Measurements from ENCODE around the gene LRRC4C.

LRRC4C gene

GRCh38 chr11:41459465-41460401 lies at the start of gene LRRC4C:
Gene LRRC4C, minus strand, starts transcription at chr11:41459652.
- no peak for DNase-seq

- no peak for DNase-seq
Observed at GRCh38 chr11:41508121-41508520, 48.7 kb upstream of the LRRC4C start.

DNA sequence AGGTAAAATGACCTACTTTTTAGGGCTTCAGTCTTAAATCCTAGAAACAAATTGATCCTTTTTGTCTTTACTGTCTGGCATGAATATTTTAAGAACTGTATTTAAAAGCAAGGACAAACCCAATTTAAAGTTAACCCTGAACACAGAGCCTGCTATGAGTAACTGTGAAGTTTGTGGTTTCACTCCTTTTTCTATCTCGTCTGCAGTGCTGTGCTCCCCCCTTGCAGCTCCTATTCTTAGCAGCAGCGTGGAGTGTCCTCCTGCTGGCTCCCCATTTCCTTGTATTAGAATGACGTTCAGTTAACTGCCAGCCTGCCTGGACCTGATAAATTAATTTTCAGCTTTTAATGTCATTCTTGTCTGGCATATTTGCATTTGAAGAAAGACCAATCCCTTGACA lies 40.0 kb upstream of the LRRC4C start:
- no peak for DNase-seq

DNA sequence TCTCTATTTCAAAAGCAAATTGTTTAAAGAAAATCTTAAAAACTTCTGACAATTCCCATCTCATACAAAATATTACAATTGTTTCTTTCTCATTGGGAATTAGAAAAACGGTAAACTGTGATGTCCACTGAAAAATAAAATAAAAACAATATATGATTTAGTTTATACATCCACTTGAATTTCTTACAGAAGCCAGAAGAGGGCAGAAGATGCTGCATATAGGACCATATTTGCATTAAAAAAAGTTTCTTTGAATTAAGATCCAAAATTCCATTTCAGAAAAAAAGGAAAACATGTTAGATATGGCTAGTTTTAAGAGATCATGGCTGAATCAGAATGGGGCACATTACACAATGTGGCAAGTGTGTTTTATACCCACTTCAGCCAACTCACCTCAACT lies 39.3 kb upstream of the LRRC4C start:
- no peak for DNase-seq

- DNase-seq: no peak
Observed at GRCh38 chr11:41497974-41498373, 38.5 kb upstream of the LRRC4C start.

DNA sequence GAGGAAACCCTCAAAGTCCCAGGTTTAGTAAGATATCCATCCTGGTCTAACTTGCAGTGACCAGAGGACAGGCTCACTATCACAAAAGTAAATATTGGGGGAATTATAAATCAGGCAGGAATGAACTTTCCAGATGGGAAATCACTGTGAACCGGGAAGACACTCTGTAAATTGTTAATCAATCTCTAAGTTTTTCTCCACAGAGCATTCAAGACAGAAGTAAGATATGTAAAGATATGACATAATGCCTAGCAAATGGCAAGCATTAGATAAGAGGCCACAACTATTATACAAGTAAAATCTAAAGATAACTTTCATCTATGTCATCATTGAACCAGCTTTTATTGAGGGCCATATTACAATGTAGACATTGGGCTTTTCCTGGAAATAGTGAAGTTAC lies 35.3 kb upstream of the LRRC4C start:
- DNase-seq: no peak

DNA sequence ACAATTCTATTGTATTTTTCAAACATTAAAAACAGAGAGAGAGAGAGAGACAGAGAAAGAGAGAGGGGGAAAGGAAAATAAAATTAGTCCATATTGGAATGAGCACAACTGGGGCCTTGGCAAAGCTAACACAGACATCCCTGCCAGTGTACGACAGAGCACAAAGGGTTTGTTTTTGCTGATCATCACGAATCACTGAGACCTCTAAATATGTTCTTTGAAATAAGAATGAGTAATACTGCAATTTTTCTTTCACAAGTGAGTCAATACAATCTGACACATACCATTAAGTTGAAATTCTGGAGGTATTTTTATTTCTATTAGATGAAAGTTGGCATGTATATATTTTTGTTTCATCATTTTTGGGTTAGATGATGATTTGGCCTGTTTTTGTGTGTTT lies 27.0 kb upstream of the LRRC4C start:
- no peak for DNase-seq

DNA sequence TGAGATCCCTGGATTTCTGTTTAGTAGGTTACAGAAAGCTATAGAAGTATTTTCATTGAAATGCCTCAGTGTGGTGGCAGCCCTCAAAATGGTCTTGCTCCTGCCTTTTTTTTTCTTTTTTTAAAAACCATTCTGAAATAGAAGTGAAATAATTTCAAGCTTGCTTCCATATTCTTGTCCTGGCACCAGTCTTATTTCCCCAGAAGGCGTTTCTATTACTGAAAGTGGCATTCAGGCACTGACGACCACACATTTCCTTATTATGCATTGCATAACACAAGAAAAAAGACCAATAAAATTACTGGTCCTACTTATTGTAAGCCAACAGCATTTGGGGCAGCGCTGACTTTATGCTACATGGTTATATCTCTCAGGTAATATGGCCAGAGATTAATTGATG lies 24.5 kb upstream of the LRRC4C start:
- DNase-seq: no peak

- DNase-seq: no peak
Observed at GRCh38 chr11:41479179-41479578, 19.7 kb upstream of the LRRC4C start.

GRCh38 chr11:41461057-41461681 lies 1.7 kb upstream of the LRRC4C start:
- DNase-seq: no peak

DNA sequence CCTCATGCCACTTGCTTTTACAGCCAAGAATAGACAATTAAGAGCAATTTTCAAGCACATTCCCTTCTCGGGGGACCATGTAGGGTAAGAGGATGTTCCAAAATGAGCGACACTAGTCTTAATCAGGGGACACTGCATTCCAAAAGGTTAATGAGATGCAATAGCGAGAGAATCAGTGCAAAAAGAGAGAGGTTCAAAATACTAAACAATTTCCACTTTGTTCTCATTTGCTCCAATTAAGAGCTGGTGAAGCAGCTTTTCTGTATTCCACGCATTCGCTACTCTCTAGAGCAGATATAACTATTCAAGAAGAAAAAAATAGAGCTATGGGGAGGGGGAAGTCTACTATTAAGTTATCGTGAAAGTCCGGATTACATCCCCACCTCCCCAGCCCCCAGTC lies 811 bp downstream of the LRRC4C start:
- DNase-seq: no peak

DNA sequence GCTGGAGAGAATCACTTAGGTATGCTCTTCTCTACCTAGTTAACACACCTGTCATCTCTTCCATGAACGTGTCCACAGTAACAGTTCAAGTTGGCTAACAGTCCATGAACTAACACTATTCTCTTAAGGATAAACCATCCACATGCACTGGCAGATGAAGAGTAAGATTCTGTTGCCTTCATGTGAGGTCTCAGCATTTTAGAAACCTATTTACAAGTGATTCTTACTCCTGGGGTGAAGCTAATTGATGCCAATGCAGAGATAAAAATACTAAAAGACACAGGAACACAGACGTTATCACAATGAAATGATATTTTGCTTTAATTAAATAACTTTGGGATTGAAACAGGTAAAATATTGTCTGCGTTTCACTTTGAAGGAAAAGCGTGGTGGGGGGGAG lies 1.3 kb downstream of the LRRC4C start:
- no peak for DNase-seq

- no peak for DNase-seq
Observed at GRCh38 chr11:41457216-41458014, 2.0 kb downstream of the LRRC4C start.

DNA sequence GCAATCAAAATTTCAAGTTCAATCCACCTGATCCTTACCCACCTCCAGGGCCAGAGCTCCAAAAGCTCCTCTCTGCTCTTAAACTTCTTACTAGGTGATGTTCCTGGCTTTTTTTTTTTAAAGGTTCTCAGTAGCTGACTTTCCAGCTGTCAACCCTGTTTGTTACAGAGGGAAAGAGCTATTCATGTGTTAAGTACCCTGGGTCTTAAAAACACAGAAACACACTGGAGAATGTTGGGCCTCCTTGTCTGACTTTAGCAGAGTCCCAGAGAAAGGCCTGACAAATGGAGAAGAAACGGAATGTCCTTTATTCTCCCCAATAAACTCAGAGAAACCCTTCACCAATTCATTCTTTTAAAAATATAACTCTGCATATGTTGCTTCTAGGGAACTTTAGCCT lies 3.2 kb downstream of the LRRC4C start:
- no peak for DNase-seq

DNA sequence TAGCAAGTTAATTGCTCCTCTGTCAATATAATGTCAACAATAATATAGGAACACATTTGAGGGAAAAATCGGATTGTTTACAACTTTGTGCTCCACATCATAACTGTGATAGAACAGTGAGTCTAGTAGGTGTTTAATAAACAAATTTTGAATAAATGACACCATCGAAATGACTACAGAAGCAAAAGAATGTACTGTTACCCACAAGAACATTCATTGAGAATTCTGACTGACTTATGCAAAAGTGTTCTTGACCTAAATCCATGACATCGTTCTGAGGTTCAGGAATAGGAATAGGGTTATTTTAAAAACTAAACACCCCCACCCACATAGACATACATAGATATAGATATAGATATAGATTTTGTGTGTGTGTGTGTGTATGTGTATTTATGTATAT lies 8.4 kb downstream of the LRRC4C start:
- DNase-seq: no peak

DNA sequence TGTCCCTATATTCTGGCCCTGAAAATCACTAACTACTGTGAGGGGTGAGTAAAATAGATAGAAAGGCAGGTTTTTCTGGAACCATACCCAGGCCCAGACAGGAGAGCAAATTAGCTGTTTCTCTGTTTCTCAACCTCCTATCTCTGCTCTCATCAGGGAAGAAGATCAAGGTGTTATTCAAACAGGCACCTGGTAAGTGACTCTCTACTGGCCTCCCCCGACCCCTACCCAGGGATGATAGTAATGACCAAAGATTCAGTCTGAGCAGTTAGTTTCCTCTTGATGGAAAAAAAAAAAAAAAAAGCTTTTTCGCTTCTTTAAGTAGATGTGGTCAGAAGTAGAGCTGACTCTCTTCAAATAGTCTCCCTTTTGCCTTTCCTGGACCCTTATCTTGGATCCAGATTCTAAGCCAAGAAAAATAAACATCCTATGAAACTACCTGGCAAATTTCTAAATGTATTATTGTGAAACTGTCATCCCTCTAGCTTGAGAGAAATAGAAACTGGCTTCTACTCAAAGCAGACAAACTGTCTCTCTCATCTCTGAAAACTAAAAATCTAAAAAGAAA lies 9.9 kb downstream of the LRRC4C start:
- no peak for DNase-seq

GRCh38 chr11:41446566-41446965 lies 12.9 kb downstream of the LRRC4C start:
- DNase-seq: no peak

DNA sequence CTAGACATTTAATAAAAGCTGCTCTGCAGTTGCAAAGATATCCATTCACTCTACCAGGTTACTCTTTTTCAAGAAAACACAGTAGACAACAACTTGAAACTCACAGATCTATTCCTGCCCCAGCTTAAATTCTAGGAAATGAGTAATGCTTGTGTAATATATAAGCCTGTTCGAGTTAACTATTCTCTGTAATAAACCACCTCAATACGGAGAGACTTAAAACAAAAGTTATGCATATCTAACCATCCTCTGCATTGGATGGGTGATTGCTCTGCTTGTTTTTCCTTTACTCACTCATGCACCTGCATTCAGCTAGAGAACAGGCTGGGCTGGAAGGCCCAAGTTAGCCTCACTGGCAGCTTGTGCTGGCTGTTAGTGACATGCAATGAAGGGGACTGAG lies 13.3 kb downstream of the LRRC4C start:
- no peak for DNase-seq

- no peak for DNase-seq
Observed at GRCh38 chr11:41437006-41437490, 22.4 kb downstream of the LRRC4C start.

DNA sequence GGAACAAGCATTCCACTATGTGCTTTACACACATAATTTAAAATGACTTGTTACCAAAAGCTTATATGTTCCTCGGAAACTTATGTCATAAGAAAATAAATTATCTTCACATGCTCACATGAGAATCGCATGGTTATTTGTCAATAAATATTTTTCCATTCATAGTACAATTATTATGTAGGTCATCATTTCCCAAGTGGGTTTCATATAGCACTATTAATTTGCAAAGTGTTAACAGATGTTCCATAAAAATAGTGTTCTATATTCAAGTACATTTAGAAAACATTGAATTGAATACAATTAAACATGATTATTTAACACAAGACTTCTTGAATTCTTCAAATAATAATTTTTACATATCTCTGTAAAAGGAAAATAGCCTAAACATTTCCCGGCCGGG lies 23.9 kb downstream of the LRRC4C start:
- no peak for DNase-seq

- no peak for DNase-seq
Observed at GRCh38 chr11:41431784-41432183, 27.7 kb downstream of the LRRC4C start.

- DNase-seq: no peak
Observed at GRCh38 chr11:41419901-41420300, 39.6 kb downstream of the LRRC4C start.

DNA sequence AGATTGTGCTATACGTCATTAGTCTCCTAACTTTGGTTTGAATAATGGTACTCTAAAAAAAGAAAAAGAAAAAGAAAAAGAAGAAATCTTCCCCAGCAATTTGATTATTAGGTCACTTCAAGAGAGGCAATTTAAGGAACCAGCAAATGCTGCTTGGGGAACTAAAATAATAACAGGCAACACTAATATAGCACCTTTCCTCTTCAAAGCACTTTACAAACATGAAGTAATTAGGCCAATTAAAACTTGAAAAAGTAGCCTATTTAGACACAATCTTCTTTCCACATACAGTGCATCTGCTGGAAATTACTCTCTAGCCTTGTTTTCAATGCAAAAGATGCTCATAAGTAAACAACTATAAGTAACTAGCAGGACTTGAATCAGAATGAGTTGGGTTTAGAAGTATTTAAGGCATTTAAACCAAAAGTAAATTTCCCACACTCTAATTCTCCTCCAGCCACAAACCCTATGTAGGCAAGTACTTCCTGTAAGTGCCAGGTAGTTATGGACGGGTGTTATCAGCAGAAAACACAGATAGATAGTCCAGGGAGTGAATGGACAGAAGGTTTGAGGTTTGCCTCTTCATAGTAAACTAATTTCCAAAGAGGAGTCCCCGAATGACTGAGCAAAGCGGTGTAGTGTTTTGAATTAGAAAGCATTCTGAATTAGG lies 44.5 kb downstream of the LRRC4C start:
- no peak for DNase-seq
